ENCODE results near the gene OPCML.

DNA sequence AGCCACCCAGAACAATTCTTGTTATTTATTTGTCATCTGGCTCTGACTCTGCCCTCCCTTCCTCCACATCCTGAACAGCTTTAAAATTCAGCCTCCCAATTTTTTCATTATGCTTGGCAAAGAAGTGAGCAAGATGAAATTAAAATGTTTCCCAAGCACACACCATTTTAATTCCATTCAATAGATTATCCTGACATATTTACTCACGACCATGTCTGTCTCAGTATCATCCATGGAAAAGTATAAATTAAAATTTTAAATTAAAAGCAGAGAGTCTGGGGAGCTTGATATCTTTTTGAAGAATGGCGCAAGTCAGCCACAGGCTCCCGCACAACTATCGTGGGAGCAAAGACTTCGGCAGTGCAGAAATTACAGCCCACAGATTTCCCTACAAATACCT is 862.4 kb downstream of the OPCML start:
- TF ChIP-seq, protein P1, sequence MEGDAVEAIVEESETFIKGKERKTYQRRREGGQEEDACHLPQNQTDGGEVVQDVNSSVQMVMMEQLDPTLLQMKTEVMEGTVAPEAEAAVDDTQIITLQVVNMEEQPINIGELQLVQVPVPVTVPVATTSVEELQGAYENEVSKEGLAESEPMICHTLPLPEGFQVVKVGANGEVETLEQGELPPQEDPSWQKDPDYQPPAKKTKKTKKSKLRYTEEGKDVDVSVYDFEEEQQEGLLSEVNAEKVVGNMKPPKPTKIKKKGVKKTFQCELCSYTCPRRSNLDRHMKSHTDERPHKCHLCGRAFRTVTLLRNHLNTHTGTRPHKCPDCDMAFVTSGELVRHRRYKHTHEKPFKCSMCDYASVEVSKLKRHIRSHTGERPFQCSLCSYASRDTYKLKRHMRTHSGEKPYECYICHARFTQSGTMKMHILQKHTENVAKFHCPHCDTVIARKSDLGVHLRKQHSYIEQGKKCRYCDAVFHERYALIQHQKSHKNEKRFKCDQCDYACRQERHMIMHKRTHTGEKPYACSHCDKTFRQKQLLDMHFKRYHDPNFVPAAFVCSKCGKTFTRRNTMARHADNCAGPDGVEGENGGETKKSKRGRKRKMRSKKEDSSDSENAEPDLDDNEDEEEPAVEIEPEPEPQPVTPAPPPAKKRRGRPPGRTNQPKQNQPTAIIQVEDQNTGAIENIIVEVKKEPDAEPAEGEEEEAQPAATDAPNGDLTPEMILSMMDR (IDR thresholded peaks at IDR 0.05; ENCODE audit: low read depth, low read length, poor library complexity, severe bottlenecking), result no peak
- no peak for TF ChIP-seq EZH2phosphoT487 (IDR thresholded peaks at IDR 0.05; ENCODE audit: borderline replicate concordance, low read length)

Data from DOHH2 (cell line).